Measurements from ENCODE around the gene ZNF470.

Gene ZNF470

DNA sequence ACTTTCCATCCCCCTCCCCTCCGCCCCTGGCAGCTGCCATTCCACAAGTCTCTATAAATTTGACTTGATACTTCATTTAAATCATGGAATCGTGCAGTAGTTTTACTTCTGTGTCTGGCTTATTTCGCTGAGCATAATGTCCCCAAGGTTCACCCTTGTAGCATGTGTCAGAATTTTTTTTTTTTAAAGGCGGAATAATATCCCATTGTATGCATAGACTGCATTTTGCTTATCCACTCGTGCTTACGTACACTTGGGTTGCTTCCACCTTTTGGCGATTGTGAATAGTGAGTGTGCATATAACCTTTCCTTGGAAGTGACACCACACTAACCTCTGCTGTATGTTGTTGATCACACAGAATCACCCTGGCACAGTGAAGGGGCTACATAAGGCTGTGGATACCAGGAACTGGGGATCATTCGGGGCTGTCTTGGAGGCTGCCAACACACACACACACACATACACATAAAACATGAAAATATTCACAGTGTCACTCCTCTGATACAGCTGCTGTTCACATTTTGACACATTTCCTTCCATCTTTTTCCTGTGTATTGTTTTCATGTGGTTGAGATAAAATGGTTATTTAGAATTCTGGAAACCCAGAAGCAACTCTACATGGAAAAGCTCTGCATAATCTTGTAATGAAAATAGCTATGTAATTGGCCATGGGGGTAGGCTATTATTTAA is 41.2 kb downstream of the ZNF470 start:
- DNase-seq (ENCODE audit: low read depth in 4 of 4, low spot score in 1 of 4) = no peak

DNA sequence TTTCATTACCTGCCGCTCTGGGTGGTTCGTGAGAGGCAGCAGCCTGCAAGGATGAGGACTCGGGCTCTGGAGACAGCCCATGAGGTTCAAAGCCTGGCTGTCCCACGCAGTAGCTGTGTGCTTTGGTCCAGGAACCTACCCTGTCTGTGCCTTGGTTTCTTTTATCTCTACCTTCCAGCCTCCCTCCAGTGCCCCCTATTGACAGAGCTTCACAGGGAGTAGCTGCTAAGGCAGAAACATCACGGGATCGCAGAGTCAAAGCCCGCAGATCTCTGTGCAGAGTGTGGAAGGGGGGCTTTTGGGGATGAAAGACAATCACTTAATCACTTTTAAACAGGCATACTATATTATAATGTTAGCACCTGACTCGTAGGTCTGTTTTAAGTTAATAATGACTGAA is 44.0 kb downstream of the ZNF470 start:
- no peak for DNase-seq (ENCODE audit: low read depth in 4 of 4, low spot score in 1 of 4)

DNA sequence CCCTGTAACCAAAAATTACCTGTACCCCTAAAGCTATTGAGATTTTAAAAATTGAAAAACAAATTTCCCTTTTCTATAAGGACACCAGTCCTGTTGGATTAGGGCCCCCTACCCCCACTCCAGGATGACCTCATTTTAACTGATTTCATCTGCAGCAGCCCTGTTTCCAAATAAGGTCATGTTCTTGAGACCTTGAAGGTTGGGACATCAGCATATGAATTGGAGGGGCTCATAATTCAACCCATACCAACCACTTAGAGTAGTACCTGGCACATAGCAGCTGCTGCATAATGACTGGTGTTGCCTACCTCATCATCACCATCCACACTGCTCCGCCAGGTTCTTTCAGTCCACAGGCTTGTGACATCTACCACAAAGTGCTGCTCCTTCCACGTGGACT is 45.5 kb downstream of the ZNF470 start:
- DNase-seq (ENCODE audit: low read depth in 4 of 4, low spot score in 1 of 4) = no peak

DNA sequence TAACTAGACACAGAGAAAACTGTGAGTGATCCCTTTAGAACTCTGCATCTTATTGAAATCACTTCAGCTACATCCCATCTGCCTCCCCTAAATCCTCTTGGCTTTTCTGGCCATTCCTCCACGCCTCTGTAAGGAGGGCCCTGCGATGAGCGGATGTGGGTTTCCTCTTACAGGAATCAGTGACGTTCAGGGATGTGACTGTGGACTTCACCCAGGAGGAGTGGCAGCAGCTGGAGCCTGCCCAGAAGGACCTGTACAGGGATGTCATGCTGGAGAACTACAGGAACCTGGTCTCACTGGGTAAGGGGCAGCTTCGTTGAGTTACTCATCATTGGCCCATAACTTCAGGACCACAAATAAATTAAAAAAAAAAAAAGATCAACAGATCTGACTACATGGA is 46.4 kb downstream of the ZNF470 start:
- DNase-seq (ENCODE audit: low read depth in 4 of 4, low spot score in 1 of 4) = no peak

DNA sequence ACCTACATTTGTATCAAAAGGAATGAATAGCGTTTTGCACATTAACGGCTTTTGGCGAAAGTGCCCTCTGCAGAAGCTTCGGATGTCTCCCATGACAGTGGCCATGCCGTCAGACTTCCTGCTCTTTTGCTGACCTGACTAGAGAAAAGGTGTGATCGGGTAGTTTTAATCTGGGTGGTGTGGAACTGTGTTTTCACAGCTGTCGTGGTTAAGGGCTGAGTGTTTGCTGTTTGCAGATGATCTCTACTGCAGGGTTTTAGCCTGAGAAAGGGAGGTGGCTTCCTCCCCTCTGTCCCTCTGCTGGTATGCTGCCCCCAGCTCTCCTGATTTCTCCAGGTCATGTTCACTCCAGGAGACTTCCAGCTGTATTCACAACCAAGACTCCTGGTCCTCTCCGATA is 50.3 kb downstream of the ZNF470 start:
- no peak for DNase-seq (ENCODE audit: low read depth in 4 of 4, low spot score in 1 of 4)

DNA sequence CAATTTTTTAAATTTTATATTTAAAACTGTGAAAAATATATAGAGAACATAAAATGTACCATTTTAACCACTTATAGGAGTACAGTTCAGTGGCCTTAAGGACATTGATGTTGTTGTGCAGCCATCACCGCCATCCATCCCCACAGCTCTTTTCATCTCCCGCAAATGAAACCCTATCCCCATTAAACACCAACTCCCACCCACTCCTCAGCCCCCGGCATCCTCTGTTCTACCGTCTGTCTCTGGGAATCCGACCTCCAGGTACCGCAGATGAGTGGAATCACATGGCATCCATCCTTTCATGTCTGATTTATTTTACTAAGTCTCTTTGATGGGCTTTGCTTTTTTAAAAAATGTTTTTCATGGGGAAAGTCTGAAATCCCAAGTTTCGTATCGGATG is 51.9 kb downstream of the ZNF470 start:
- DNase-seq (ENCODE audit: low read depth in 4 of 4, low spot score in 1 of 4) = no peak

DNA sequence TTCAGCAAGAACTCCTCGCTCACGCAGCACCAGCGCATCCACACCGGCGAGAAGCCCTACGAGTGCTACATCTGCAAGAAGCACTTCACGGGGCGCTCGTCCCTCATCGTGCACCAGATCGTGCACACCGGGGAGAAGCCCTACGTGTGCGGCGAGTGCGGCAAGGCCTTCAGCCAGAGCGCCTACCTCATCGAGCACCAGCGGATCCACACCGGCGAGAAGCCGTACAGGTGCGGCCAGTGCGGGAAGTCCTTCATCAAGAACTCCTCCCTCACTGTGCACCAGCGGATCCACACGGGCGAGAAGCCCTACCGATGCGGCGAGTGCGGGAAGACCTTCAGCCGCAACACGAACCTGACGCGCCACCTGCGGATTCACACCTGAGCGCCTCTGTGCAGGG is 55.1 kb downstream of the ZNF470 start:
- no peak for DNase-seq (ENCODE audit: low read depth in 4 of 4, low spot score in 1 of 4)

DNA sequence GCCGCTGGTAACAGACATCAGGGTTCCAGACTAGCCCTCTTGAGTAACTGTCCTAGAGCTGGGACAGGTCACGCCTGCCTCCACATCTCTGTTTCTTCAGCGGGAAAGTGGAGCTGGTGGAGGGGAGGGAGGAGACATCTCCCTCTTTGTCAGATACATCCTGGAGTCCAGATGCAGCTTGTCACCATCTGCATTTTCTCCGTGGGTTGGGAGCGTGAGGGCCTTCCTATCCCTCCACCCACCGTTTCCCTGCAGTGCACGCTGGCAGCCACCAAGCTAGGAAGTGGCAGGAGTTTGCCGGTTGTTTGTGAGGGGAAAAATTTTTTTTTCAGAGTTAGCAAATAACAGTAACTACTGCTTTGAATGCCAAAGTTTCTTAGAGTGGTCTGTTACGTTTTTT is 55.7 kb downstream of the ZNF470 start:
- DNase-seq (ENCODE audit: low read depth in 4 of 4, low spot score in 1 of 4) = no peak

DNA sequence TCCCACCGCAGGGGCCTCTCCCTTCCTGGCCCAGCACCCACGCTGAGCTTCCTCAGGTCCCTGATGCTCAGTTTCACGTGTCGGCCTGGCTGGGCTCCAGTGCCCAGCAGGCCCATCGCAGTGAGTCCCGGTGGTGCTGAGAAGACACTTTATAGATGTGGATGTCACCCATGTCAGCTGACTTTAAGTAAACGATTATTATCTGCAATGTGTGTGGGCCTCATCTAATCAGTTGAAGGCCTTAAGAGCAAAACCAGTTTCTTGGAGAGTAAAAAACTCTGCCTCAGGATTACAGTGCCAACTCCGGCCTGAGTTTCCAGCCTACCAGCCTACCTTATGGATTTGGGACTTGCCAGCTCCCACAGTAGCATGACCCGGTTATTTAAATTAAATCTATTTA is 58.4 kb downstream of the ZNF470 start:
- DNase-seq (ENCODE audit: low read depth in 4 of 4, low spot score in 1 of 4) = no peak

DNA sequence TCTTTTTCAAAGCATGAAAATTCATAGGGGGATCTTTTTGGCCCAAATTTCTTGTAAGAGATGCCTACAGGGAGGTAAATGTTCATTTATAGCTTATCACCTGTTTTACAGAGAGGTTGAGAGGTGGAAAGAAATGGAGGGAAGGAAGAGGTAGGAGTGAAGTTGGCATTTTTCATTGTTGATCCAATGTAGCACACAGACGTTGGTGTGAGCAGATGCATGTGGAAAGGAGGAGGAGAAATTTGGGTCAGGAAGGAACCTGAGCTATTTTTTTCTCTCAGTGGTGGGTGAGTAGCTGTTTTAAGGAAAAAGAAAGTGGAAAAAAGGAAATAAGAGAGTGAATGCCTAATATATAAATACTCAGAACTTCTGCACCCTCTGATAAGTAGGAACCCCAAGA is 65.8 kb downstream of the ZNF470 start:
- DNase-seq (ENCODE audit: low read depth in 4 of 4, low spot score in 1 of 4) = no peak

DNA sequence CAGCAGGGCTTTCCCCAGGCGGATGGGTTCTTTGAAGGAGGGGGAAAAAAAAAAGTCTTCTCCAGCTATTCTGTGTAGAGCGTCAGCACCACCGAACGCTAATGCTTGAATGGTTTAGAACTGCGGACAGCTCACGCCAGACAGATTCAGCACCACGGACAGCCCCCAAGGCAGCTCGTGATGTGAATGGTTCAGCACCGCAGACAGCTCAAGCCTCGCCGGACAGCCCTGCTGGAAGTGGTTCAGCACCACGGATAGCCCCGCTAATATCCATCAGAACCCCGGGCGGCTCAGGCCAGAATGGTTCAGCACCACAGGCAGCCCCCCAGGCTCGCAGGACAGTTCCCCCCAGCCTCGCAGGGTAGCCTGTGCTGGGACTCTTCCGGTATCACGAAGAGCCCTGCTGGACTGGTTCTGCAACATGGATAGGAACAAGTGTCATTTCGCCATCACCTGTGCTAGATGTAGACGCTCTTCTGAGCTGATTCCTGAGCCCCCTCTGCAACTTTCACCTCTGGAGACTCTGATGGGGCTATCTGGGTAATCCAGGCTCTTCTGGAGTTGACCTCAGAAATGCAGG is 70.8 kb downstream of the ZNF470 start:
- DNase-seq (ENCODE audit: low read depth in 4 of 4, low spot score in 1 of 4) = peak in 2 of 4 experiments; percentile 2 to 6
